Hepatocyte (in vitro differentiated cells): ENCODE results near the gene NFKBIZ. TPM values are rescaled to one million over a fixed set of nuclear protein-coding genes. Genes with fewer than 3 reads are reported as not detected.

Source experiments
- DNase-seq: peaks from one replicate; pipeline ENCODE4 v3.0.0-alpha.2; 2016; ENCODE audit warnings: low spot score
- H2AFZ ChIP-seq: fragments of 200-600 bp; sonication (generic); 2 replicates; pipeline ENCODE4 v1.6.0; 2016; ENCODE audit warnings: antibody characterized with exemption, mild to moderate bottlenecking
- H3K27ac ChIP-seq: fragments of 200-600 bp; sonication (generic); 2 replicates; pipeline ENCODE4 v1.5.1; 2016; ENCODE audit warnings: mild to moderate bottlenecking
- H3K27me3 ChIP-seq: fragments of 200-600 bp; sonication (generic); 2 replicates; pipeline ENCODE4 v1.6.1; 2016
- H3K36me3 ChIP-seq: fragments of 200-600 bp; sonication (generic); replicated peaks from 2 replicates; pipeline ENCODE4 v1.5.1; 2016; ENCODE audit warnings: low read depth; ENCODE audit not compliant: insufficient read depth
- H3K4me1 ChIP-seq: fragments of 200-600 bp; sonication (generic); 2 replicates; pipeline ENCODE4 v1.5.1; 2016; ENCODE audit warnings: mild to moderate bottlenecking, moderate library complexity; ENCODE audit not compliant: insufficient read depth
- H3K4me2 ChIP-seq: fragments of 200-600 bp; sonication (generic); 2 replicates; pipeline ENCODE4 v1.6.0; 2016
- H3K4me3 ChIP-seq: fragments of 200-600 bp; sonication (generic); 2 replicates; pipeline ENCODE4 v1.5.1; 2016; ENCODE audit warnings: mild to moderate bottlenecking
- H3K79me2 ChIP-seq: fragments of 200-600 bp; sonication (generic); 2 replicates; pipeline ENCODE4 v1.6.0; 2017; ENCODE audit warnings: mild to moderate bottlenecking
- H3K9me2 ChIP-seq: fragments of 200-600 bp; sonication (generic); replicated peaks from 2 replicates; pipeline ENCODE4 v1.6.0; 2017; ENCODE audit warnings: mild to moderate bottlenecking; ENCODE audit not compliant: insufficient read depth
- H3K9me3 ChIP-seq: fragments of 200-600 bp; sonication (generic); 2 replicates; pipeline ENCODE4 v1.5.1; 2016; ENCODE audit warnings: low read depth, mild to moderate bottlenecking
- H4K20me1 ChIP-seq: fragments of 200-600 bp; sonication (generic); 2 replicates; pipeline ENCODE4 v1.6.0; 2016; ENCODE audit warnings: mild to moderate bottlenecking; ENCODE audit not compliant: insufficient read depth, poor library complexity, severe bottlenecking
- EZH2 ChIP-seq: fragments of 200-600 bp; sonication (generic); IDR thresholded peaks from 2 replicates; pipeline ENCODE4 v1.6.1; 2016; ENCODE audit warnings: antibody characterized with exemption, mild to moderate bottlenecking, borderline replicate concordance
- EZH2phosphoT487 ChIP-seq: fragments of 200-600 bp; sonication (generic); IDR thresholded peaks from one replicate; pipeline ENCODE4 v1.6.1; 2018; ENCODE audit warnings: antibody characterized with exemption, mild to moderate bottlenecking, low read depth, moderate library complexity; ENCODE audit not compliant: unreplicated experiment, severe bottlenecking
- WGBS: methylation state at CpG from one replicate; pipeline ENCODE4 v1.1.6; 2016; ENCODE audit warnings: low lambda C conversion rate; ENCODE audit errors: missing lambda C conversion rate; 5-methylcytosine and 5-hydroxymethylcytosine counted together
- polyA plus RNA-seq: library from polyadenylated mRNA; unstranded; fragments of >200 nt; fragmentation: Nextera tagmentation; extraction: Ambion mirVana; gene quantifications from 2 replicates; pipeline ENCODE4 v1.2.1, GENCODE V29; 2016
- total RNA-seq: library from RNA; depleted of rRNA; stranded (reverse); fragments of >200 nt; gene quantifications from 2 replicates; pipeline ENCODE4 v1.2.3, GENCODE V29; 2014
- TF ChIP-seq, protein P1 (sequence below): fragments of 200-600 bp; sonication (generic); IDR thresholded peaks from 2 replicates; pipeline ENCODE4 v1.5.1; 2016; ENCODE audit warnings: antibody characterized with exemption, mild to moderate bottlenecking; ENCODE audit not compliant: poor library complexity

The NFKBIZ gene
- total and polyA plus RNA-seq, 2 experiments from 2014 or later: 160 to 182 TPM

DNA sequence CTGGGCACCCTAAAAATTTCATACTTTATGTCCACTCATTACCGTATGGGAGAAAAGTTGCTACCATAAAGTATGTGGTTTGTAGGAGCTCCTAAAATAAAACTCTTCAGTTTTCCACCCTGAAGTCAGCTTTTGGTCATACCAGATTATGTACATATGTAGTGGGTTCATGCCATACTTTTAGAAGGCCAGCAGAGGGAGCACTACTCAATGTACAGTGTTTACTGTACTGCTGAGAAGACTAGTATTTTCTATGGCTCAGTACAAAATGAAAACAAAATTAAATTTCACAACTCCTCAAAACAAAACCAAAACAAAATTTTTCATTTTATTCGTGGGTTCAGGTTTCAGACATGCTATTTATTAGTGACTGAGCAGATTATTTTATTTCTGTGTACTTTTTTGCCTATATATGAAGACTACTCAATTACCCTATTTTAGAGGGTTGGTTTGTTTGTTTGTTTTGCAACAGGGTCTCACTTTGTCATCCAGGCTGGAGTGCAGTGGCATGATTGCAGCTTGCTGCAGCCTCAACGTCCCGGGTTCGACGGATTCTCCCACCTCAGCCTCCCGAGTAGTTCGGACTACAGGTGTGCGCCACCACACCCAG is 46.0 kb upstream of the NFKBIZ start:
- H3K27me3 ChIP-seq: no peaks in the 10 kb centered on the region
- no peak overlapping the region for H3K27ac ChIP-seq
- no peaks in the 10 kb centered on the region for H3K36me3 ChIP-seq
- 83% methylated on average over 9 of the region's 9 CpGs for WGBS
- H3K9me2 ChIP-seq: no peaks in the 10 kb centered on the region
- H3K79me2 ChIP-seq: no peaks in the 10 kb centered on the region
- H2AFZ ChIP-seq: no peak overlapping the region
- H4K20me1 ChIP-seq: no peaks in the 10 kb centered on the region
- no peaks in the 10 kb centered on the region for H3K9me3 ChIP-seq
- no peak overlapping the region for H3K4me3 ChIP-seq
- TF ChIP-seq, protein P1, sequence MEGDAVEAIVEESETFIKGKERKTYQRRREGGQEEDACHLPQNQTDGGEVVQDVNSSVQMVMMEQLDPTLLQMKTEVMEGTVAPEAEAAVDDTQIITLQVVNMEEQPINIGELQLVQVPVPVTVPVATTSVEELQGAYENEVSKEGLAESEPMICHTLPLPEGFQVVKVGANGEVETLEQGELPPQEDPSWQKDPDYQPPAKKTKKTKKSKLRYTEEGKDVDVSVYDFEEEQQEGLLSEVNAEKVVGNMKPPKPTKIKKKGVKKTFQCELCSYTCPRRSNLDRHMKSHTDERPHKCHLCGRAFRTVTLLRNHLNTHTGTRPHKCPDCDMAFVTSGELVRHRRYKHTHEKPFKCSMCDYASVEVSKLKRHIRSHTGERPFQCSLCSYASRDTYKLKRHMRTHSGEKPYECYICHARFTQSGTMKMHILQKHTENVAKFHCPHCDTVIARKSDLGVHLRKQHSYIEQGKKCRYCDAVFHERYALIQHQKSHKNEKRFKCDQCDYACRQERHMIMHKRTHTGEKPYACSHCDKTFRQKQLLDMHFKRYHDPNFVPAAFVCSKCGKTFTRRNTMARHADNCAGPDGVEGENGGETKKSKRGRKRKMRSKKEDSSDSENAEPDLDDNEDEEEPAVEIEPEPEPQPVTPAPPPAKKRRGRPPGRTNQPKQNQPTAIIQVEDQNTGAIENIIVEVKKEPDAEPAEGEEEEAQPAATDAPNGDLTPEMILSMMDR: peak; percentile 86
- TF ChIP-seq EZH2: no peak
- peak; percentile 90 for DNase-seq
- no peak overlapping the region for H3K4me2 ChIP-seq
- H3K4me1 ChIP-seq: no peaks in the 10 kb centered on the region

DNA sequence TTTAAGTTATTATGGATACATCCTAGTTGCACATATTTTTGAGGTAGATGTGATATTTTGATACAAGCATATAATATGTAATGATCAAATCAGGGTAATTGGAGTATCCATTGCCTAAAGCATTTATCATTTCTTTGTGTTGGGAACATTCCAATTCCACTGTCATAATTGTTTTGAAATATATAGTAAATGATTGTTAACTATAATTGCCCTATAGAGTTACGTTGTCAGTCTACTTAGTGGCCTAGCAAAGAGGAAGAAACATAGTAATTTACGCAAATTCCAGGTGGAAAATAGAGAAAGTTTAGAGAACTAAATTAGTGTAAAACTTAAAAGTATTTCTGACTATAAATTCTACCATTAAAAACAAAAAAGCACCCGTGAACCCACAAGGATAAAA is 45.4 kb upstream of the NFKBIZ start:
- H3K27ac ChIP-seq: no peak overlapping the region
- DNase-seq: no peak
- H2AFZ ChIP-seq: no peak overlapping the region
- no peaks in the 10 kb centered on the region for H3K36me3 ChIP-seq
- no peak overlapping the region for H3K4me3 ChIP-seq
- H3K4me1 ChIP-seq: no peaks in the 10 kb centered on the region
- no peaks in the 10 kb centered on the region for H3K9me2 ChIP-seq
- 75% methylated on average over 3 of the region's 3 CpGs for WGBS
- no peaks in the 10 kb centered on the region for H3K9me3 ChIP-seq
- no peaks in the 10 kb centered on the region for H3K79me2 ChIP-seq
- H3K4me2 ChIP-seq: no peak overlapping the region
- H3K27me3 ChIP-seq: no peaks in the 10 kb centered on the region
- TF ChIP-seq EZH2 (no peak), EZH2phosphoT487 (no peak)
- TF ChIP-seq, protein P1: no peak
- H4K20me1 ChIP-seq: no peaks in the 10 kb centered on the region

DNA sequence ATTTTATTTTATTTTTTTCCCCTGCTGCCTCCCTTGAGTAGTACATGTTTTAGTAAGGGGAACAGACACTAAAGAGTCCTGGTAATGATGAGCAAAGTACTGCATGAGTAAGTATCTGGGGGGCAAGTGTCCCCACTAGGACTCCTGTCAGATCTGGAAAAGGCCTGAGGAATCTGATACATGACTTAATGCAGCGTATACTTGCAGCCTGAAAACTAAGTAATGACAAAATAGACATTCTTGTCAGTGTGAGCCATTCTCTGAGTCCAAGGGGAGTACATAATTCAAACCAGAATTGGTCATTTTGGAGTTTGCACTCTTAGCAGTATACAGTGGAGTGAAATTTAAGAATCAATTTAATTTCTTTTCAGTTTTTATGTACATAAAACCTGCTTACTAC is 42.8 kb upstream of the NFKBIZ start:
- no peak overlapping the region for H2AFZ ChIP-seq
- no peaks in the 10 kb centered on the region for H3K36me3 ChIP-seq
- WGBS: 81% methylated on average over 1 of the region's 1 CpG
- H3K4me3 ChIP-seq: no peak overlapping the region
- no peaks in the 10 kb centered on the region for H3K79me2 ChIP-seq
- peaks cover 10% of the 10 kb centered on the region for H3K4me1 ChIP-seq
- no peak for DNase-seq
- TF ChIP-seq EZH2 (no peak), EZH2phosphoT487 (no peak)
- TF ChIP-seq, protein P1: no peak
- no peaks in the 10 kb centered on the region for H3K27me3 ChIP-seq
- no peak overlapping the region for H3K27ac ChIP-seq
- H3K9me2 ChIP-seq: no peaks in the 10 kb centered on the region
- no peaks in the 10 kb centered on the region for H4K20me1 ChIP-seq
- H3K9me3 ChIP-seq: no peaks in the 10 kb centered on the region
- no peak overlapping the region for H3K4me2 ChIP-seq

DNA sequence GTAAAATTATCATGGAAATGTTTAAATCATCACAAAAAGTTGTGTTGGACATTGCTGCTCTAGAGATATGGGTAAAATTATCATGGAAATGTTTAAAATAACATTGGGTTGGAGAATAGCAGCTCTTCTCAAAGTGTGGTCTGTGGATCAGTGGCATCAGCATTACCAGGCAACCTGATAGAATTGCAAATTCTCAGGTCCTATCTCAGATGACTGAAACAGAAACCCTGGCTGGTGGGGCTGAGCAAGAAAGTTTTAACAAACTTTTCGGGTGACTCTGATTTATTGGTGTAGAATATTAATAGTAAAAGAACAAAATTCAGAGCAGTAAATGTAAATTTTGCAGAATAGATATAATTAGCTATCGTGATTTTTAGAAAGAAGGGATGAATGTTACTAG is 41.4 kb upstream of the NFKBIZ start:
- H3K36me3 ChIP-seq: no peaks in the 10 kb centered on the region
- H2AFZ ChIP-seq: no peak overlapping the region
- no peaks in the 10 kb centered on the region for H4K20me1 ChIP-seq
- no peaks in the 10 kb centered on the region for H3K9me2 ChIP-seq
- no peaks in the 10 kb centered on the region for H3K27me3 ChIP-seq
- H3K4me1 ChIP-seq: peaks cover 10% of the 10 kb centered on the region
- no peak overlapping the region for H3K4me2 ChIP-seq
- TF ChIP-seq EZH2phosphoT487 (no peak), EZH2 (no peak)
- TF ChIP-seq, protein P1: no peak
- DNase-seq: no peak
- WGBS: 90% methylated on average over 2 of the region's 2 CpGs
- no peak overlapping the region for H3K4me3 ChIP-seq
- no peaks in the 10 kb centered on the region for H3K9me3 ChIP-seq
- no peak overlapping the region for H3K27ac ChIP-seq
- H3K79me2 ChIP-seq: no peaks in the 10 kb centered on the region
